ENCODE data around the gene SLC12A1.

DNA sequence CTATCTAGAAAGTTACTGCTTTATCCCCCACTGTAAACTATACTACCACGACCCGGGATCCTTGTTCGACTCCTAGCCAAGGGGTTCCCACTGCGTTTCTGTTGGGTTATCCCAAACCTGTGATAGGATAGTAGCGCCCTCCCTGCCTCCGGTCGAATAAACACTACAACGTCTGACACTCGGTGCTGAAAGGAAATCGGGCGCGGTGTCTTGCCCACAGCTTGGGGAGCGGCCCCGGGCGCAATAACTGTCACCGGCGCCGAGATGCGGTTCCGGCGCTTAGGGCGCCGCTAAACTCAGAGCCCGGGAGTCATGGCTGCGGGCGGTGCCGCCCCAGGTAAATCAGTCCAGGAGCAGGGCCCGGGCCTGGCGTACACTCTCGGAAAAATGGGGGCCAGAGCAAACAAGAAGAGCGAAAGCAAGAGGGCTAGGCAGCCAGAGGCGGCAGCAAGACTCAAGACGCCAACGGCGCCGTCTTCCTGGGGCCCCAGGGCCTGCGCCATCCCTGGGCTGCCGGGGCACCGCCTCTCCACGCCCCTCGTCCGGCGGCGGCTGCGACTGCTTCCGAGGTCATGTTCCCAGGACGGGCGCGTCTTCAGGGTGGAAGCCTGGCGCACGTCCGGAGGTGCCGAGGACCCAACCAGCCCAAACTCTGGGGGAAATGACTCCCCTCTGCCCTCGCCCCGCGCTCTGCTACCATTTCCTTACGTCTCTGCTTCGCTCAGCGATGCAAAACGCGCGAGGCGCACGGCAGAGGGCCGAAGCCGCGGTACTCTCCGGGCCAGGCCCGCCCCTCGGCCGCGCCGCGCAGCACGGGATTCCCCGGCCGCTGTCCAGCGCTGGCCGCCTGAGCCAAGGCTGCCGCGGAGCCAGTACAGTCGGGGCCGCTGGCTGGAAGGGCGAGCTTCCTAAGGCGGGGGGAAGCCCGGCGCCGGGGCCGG lies 125.0 kb downstream of the SLC12A1 start, which contains the start of gene DUT:
- TF ChIP-seq CTCF (IDR thresholded peaks at IDR 0.05; ENCODE audit: low read depth, low read length, poor library complexity, severe bottlenecking) = peak; percentile 44
- TF ChIP-seq EZH2phosphoT487 (IDR thresholded peaks at IDR 0.05; ENCODE audit: borderline replicate concordance, low read length) = no peak

All from DOHH2 (cell line).